K562 (cell line): ENCODE results near the gene THOP1. TPM values are rescaled to one million over a fixed set of nuclear protein-coding genes. Genes with fewer than 3 reads are reported as not detected.

Source experiments
- ATF2 ChIP-seq: sonication (generic); formaldehyde crosslinking; IDR thresholded peaks from 2 replicates; pipeline ENCODE4 v1.8.1; 2022; ENCODE audit warnings: missing genetic modification reagents
- ATF7 ChIP-seq: fragments of 450-650 bp; IDR thresholded peaks from 2 replicates; pipeline ENCODE4 v1.7.1; 2014; ENCODE audit warnings: mild to moderate bottlenecking, moderate library complexity
- BMI1 ChIP-seq: fragments of 150-350 bp; IDR thresholded peaks from 2 replicates; pipeline ENCODE4 v1.6.1; 2014; ENCODE audit warnings: low read length
- CBFA2T2 ChIP-seq: fragments of 450-650 bp; conservative IDR thresholded peaks from 2 replicates; pipeline ENCODE4 v1.6.1; 2017; ENCODE audit warnings: mild to moderate bottlenecking
- CXXC5 ChIP-seq: fragments of 250-450 bp; sonication (Bioruptor Pico); IDR thresholded peaks from 2 replicates; pipeline ENCODE4 v1.8.0; 2022; ENCODE audit warnings: inconsistent platforms, mild to moderate bottlenecking, moderate library complexity
- ETV5 ChIP-seq: sonication (generic); formaldehyde crosslinking; IDR thresholded peaks from 2 replicates; pipeline ENCODE4 v1.4.0; 2020; ENCODE audit warnings: low read depth, mild to moderate bottlenecking, missing genetic modification reagents
- GTF2F1 ChIP-seq: IDR thresholded peaks from 2 replicates; pipeline ENCODE4 v1.6.1; 2011; ENCODE audit warnings: low read depth, low read length, improper control_type of control experiment
- HMGN3 ChIP-seq: IDR thresholded peaks from 2 replicates; pipeline ENCODE4 v1.6.1; 2011; ENCODE audit warnings: borderline replicate concordance, low read depth, mild to moderate bottlenecking, mixed read lengths, low read length; ENCODE audit not compliant: insufficient read length; ENCODE audit errors: extremely low read depth
- MITF ChIP-seq: IDR thresholded peaks from 2 replicates; pipeline ENCODE4 v1.6.1; 2014; ENCODE audit warnings: antibody characterized with exemption
- MTA2 ChIP-seq: fragments of 450-650 bp; IDR thresholded peaks from 2 replicates; pipeline ENCODE4 v1.6.1; 2016; ENCODE audit warnings: low read depth
- MTF1 ChIP-seq: fragments of 250-450 bp; sonication (Bioruptor Pico); IDR thresholded peaks from 2 replicates; pipeline ENCODE4 v1.9.0; 2021; ENCODE audit warnings: moderate library complexity, mild to moderate bottlenecking, inconsistent platforms, borderline replicate concordance
- NR1H2 ChIP-seq: sonication (generic); formaldehyde crosslinking; IDR thresholded peaks from 2 replicates; pipeline ENCODE4 v1.4.0; 2020; ENCODE audit warnings: mild to moderate bottlenecking, missing genetic modification reagents
- RBM22 ChIP-seq: fragments of 200-400 bp; formaldehyde crosslinking; IDR thresholded peaks from 2 replicates; pipeline ENCODE4 v1.6.1; 2018; ENCODE audit warnings: low read length, low read depth; ENCODE audit not compliant: poor library complexity, severe bottlenecking
- SIN3B ChIP-seq: fragments of 450-650 bp; IDR thresholded peaks from 2 replicates; pipeline ENCODE4 v1.6.1; 2017; ENCODE audit warnings: low read depth, mild to moderate bottlenecking, moderate library complexity
- TCF7 ChIP-seq: sonication (generic); IDR thresholded peaks from 2 replicates; pipeline ENCODE4 v1.6.1; 2016; ENCODE audit warnings: antibody characterized with exemption, borderline replicate concordance
- TOE1 ChIP-seq, 2 experiments: fragments of 450-650 bp in 1 of 2; sonication (generic) in 1 of 2; formaldehyde crosslinking in 1 of 2; IDR thresholded peaks; 2 replicates each; pipeline versions ENCODE4 v1.7.1 to v1.8.0; 2016 to 2022; ENCODE audit warnings: borderline replicate concordance in 2 of 2, mild to moderate bottlenecking in 2 of 2, antibody characterized with exemption in 1 of 2, inconsistent platforms in 1 of 2, low read depth in 1 of 2, missing genetic modification reagents in 1 of 2, moderate library complexity in 1 of 2
- ZNF311 ChIP-seq: fragments of 250-450 bp; sonication (Bioruptor Pico); IDR thresholded peaks from 2 replicates; pipeline ENCODE4 v1.4.0; 2020; ENCODE audit warnings: mild to moderate bottlenecking, moderate library complexity
- polyA plus RNA-seq, 8 experiments: library from polyadenylated mRNA; depleted of rRNA in 4 of 8; stranded (reverse) in 5 of 8; unstranded in 3 of 8; fragments of >200 nt; fragmentation: Nextera tagmentation in 2 of 8; fragmentation: Illumina TruSeq in 1 of 8; extraction: Ambion mirVana in 2 of 8; extraction: Trizol in 1 of 8; gene quantifications; 2 replicates each; pipeline versions ENCODE4 v1.2.1 to v1.2.3, GENCODE V29; 2011 to 2014; ENCODE audit warnings: inconsistent platforms in 1 of 8, missing spikeins in 1 of 8
- total RNA-seq, 7 experiments: library from RNA; depleted of rRNA in 6 of 7; stranded (reverse); fragments of >200 nt in 6 of 7; fragmentation: Illumina TruSeq in 2 of 7; extraction: Trizol in 2 of 7; gene quantifications; 2 replicates each; pipeline versions ENCODE4 v1.2.1 to v1.2.3, GENCODE V29; 2011 to 2021; ENCODE audit warnings: low replicate concordance in 1 of 7
- TF ChIP-seq, protein P1 (sequence below): sonication (generic); formaldehyde crosslinking; IDR thresholded peaks from 2 replicates; pipeline ENCODE4 v1.8.0; 2022; ENCODE audit warnings: mild to moderate bottlenecking, missing genetic modification reagents
- TF ChIP-seq, protein P2 (sequence below): fragments of 450-650 bp; conservative IDR thresholded peaks from 2 replicates; pipeline ENCODE4 v1.6.1; 2016; ENCODE audit warnings: missing genetic modification characterization, low read depth, mild to moderate bottlenecking, missing compliant biosample characterization, moderate library complexity

THOP1 gene
- total and polyA plus RNA-seq, 9 of the 15 experiments (the other 6 are each of a cell fraction or from before 2014, with no cell fraction given): 1.3 to 255 (median 96.1) TPM

- TF ChIP-seq RBM22: peak; percentile 78
- TF ChIP-seq TOE1 (IDR thresholded peaks at IDR 0.05; ENCODE audit: borderline replicate concordance): peak; percentile 81
- TF ChIP-seq TOE1 (CRISPR knock-in tag; IDR thresholded peaks at IDR 0.05; ENCODE audit: borderline replicate concordance, low read depth): peak; percentile 99
- TF ChIP-seq CBFA2T2: peak; percentile 92
- TF ChIP-seq, protein P1, sequence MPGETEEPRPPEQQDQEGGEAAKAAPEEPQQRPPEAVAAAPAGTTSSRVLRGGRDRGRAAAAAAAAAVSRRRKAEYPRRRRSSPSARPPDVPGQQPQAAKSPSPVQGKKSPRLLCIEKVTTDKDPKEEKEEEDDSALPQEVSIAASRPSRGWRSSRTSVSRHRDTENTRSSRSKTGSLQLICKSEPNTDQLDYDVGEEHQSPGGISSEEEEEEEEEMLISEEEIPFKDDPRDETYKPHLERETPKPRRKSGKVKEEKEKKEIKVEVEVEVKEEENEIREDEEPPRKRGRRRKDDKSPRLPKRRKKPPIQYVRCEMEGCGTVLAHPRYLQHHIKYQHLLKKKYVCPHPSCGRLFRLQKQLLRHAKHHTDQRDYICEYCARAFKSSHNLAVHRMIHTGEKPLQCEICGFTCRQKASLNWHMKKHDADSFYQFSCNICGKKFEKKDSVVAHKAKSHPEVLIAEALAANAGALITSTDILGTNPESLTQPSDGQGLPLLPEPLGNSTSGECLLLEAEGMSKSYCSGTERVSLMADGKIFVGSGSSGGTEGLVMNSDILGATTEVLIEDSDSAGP: 0 out of 2 replicates have a peak, but pooled peaks have one; percentile 50
- peak; percentile 92 for TF ChIP-seq CXXC5 (CRISPR knock-in tag)
- peak; percentile 79 for TF ChIP-seq ZNF311 (CRISPR knock-in tag)
- TF ChIP-seq TCF7: no peak
- peak; percentile 94 for TF ChIP-seq ETV5 (CRISPR knock-in tag)
- TF ChIP-seq, protein P2, sequence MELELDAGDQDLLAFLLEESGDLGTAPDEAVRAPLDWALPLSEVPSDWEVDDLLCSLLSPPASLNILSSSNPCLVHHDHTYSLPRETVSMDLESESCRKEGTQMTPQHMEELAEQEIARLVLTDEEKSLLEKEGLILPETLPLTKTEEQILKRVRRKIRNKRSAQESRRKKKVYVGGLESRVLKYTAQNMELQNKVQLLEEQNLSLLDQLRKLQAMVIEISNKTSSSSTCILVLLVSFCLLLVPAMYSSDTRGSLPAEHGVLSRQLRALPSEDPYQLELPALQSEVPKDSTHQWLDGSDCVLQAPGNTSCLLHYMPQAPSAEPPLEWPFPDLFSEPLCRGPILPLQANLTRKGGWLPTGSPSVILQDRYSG (tag): peak; percentile 92
- peak; percentile 99 for TF ChIP-seq BMI1
- TF ChIP-seq GTF2F1: peak; percentile 79; the same call in 1 of the 2 replicates
- no peak for TF ChIP-seq MTA2
- peak; percentile 60 for TF ChIP-seq SIN3B
- TF ChIP-seq HMGN3: peak; percentile 57
- peak; percentile 87 for TF ChIP-seq ATF2
- TF ChIP-seq ATF7: peak; percentile 96
- TF ChIP-seq NR1H2 (CRISPR knock-in tag): peak; percentile 25; the same call in 1 of the 2 replicates
- TF ChIP-seq MTF1 (CRISPR knock-in tag): no peak
- no peak for TF ChIP-seq MITF
Measured at GRCh38 chr19:2782936-2783780, 2.1 kb upstream of the THOP1 start, which contains the start of gene SGTA (continued).
